ENCODE results near the gene NRGN. TPM values are rescaled to one million over a fixed set of nuclear protein-coding genes. Genes with fewer than 3 reads are reported as not detected.

Gene NRGN
- total and polyA plus RNA-seq, 2 of the 4 experiments (the other 2 are of a cell fraction): 0.54 to 24.8 TPM

DNA sequence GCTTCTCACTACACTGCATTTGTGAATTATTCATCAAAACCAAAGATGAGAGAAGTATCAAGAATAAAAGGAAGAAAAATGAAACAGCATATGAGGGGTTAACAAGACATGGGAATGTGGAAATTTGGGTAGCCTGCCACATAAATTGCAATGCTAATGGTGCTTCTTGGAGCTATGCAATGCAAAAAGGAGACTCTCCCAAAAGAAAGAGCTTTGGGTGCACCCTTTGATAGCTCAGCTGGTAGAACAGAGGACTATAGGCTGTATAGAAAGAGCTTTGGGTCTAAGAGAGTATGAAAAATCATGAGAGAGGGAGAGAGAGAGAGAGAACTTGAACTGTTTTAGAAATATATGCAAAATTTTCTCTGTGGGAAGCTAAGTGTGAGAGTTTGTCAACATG, 39.7 kb upstream of the NRGN start:
- Histone ChIP-seq H3K9me1 (ENCODE audit: insufficient read depth, low read length) (no peaks in the 10 kb centered on the region), H3K9ac (ENCODE audit: low read depth, low read length) (no peak overlapping the region), H3K4me3 (ENCODE audit: insufficient read depth, low read depth, low read length) (no peak overlapping the region), H3K4me1 (ENCODE audit: control insufficient read depth, insufficient read depth, low read length) (no peaks in the 10 kb centered on the region), H2BK20ac (ENCODE audit: low read depth, low read length) (no peak overlapping the region), H3K56ac (ENCODE audit: extremely low read depth, insufficient read depth, low read length) (no peak overlapping the region), H3K36me3 (ENCODE audit: control insufficient read depth, insufficient read depth, low read length) (no peaks in the 10 kb centered on the region), H3K14ac (replicated peaks; ENCODE audit: low read depth, low read length) (no peak overlapping the region), H2BK15ac (ENCODE audit: low read depth, low read length) (no peak overlapping the region), H4K20me1 (ENCODE audit: insufficient read depth, low read length) (no peaks in the 10 kb centered on the region), H3K27ac (ENCODE audit: insufficient read depth, low read length) (no peak overlapping the region), H4K8ac (ENCODE audit: low read depth in 2 of 2, low read length in 2 of 2) (no peak overlapping the region), H3K27me3 (ENCODE audit: control insufficient read depth, insufficient read depth, low read length) (peaks cover 6% of the 10 kb centered on the region), H3K4ac (ENCODE audit: low read depth, low read length) (no peak overlapping the region), H3K23ac (ENCODE audit: low read depth, low read length) (no peak overlapping the region), H4K91ac (ENCODE audit: insufficient read depth, low read depth, low read length) (no peak overlapping the region), H3K18ac (ENCODE audit: low read depth, low read length) (no peak overlapping the region), H2AFZ (replicated peaks; ENCODE audit: low read length, poor library complexity) (no peak overlapping the region), H3K9me3 (ENCODE audit: control insufficient read depth, insufficient read depth, low read length) (peaks cover 3% of the 10 kb centered on the region; the same call in 1 of the 2 replicates), H3K79me1 (ENCODE audit: low read depth in 1 of 2, low read length in 2 of 2) (no peaks in the 10 kb centered on the region), H2BK5ac (ENCODE audit: low read depth, low read length, poor library complexity, severe bottlenecking) (no peak overlapping the region), H2BK120ac (ENCODE audit: low read depth, low read length) (no peak overlapping the region), H2AK9ac (replicated peaks; ENCODE audit: low read depth, low read length, poor library complexity) (no peak overlapping the region), H2AK5ac (ENCODE audit: low read depth, low read length) (no peak overlapping the region), H4K5ac (ENCODE audit: low read depth, low read length) (no peak overlapping the region), H3K4me2 (ENCODE audit: low read depth, low read length) (no peak overlapping the region)
- no TSS peak for BruUV-seq (replicated peaks)
- DNase-seq (no peak), ATAC-seq (ENCODE audit: low read depth) (no peak)
- CTCF ChIA-PET: no interaction called here
- no peak for TF ChIP-seq MAFK (IDR thresholded peaks at IDR 0.05; ENCODE audit: low read depth, low read length)
- no peak for TF ChIP-seq MAZ (IDR thresholded peaks at IDR 0.05; ENCODE audit: borderline replicate concordance, low read depth, low read length)
- TF ChIP-seq CHD1 (IDR thresholded peaks at IDR 0.05; ENCODE audit: low read depth, low read length): no peak
- no peak for TF ChIP-seq MXI1 (IDR thresholded peaks at IDR 0.05; ENCODE audit: borderline replicate concordance, low read depth, low read length)
- no peak for TF ChIP-seq CEBPB (IDR thresholded peaks at IDR 0.05; ENCODE audit: low read depth, low read length)
- TF ChIP-seq FOS (IDR thresholded peaks at IDR 0.05; ENCODE audit: low read depth, low read length): no peak
- no peak for TF ChIP-seq BHLHE40 (IDR thresholded peaks at IDR 0.05; ENCODE audit: low read depth, low read length)
- TF ChIP-seq, protein P1, sequence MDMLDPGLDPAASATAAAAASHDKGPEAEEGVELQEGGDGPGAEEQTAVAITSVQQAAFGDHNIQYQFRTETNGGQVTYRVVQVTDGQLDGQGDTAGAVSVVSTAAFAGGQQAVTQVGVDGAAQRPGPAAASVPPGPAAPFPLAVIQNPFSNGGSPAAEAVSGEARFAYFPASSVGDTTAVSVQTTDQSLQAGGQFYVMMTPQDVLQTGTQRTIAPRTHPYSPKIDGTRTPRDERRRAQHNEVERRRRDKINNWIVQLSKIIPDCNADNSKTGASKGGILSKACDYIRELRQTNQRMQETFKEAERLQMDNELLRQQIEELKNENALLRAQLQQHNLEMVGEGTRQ (IDR thresholded peaks at IDR 0.05; ENCODE audit: low read depth, low read length): no peak
- no peak for TF ChIP-seq NFE2L2 (IDR thresholded peaks at IDR 0.05; ENCODE audit: low read depth, low read length)
- TF ChIP-seq, protein P2, sequence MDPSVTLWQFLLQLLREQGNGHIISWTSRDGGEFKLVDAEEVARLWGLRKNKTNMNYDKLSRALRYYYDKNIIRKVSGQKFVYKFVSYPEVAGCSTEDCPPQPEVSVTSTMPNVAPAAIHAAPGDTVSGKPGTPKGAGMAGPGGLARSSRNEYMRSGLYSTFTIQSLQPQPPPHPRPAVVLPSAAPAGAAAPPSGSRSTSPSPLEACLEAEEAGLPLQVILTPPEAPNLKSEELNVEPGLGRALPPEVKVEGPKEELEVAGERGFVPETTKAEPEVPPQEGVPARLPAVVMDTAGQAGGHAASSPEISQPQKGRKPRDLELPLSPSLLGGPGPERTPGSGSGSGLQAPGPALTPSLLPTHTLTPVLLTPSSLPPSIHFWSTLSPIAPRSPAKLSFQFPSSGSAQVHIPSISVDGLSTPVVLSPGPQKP (IDR thresholded peaks at IDR 0.05; ENCODE audit: borderline replicate concordance, low read depth, low read length): no peak
- TF ChIP-seq RCOR1 (IDR thresholded peaks at IDR 0.05; ENCODE audit: insufficient replicate concordance, low read length): no peak
- no peak for TF ChIP-seq POLR2A (IDR thresholded peaks at IDR 0.05; ENCODE audit: low read depth, low read length)
- POLR2A ChIA-PET (ENCODE audit: unreplicated experiment): no interaction called here
- dilution Hi-C loops (cut with HindIII; ENCODE audit: low sequenced_read_pairs, unreplicated experiment) (no loop called here), in situ Hi-C loops (cut with MboI; ENCODE audit: low sequenced_read_pairs) (no loop called here), intact Hi-C loops (cut with micrococcal nuclease) (no loop called here)

Data from IMR-90 (cell line).